MCF 10A (cell line): ENCODE data around the gene ZNF710. TPM values are rescaled to one million over a fixed set of nuclear protein-coding genes. Genes with fewer than 3 reads are reported as not detected.

Experiments
- BruUV-seq: library from RNA; stranded (reverse); fragments of 400-500 nt; replicated peaks from 2 replicates; lab custom pipeline; 2021; lab: Mats Ljungman, UMichigan
- CTCF ChIA-PET: fragments of 300-600 bp; sonication (Branson Sonifier 250); formaldehyde crosslinking; extraction: SDS; loops from one replicate; lab custom pipeline; 2021; ENCODE audit warnings: antibody characterized with exemption, inconsistent platforms; lab: Yijun Ruan, JAX
- POLR2A ChIA-PET: fragments of 300-600, 350-650 bp; sonication (Branson Sonifier 250); formaldehyde crosslinking; extraction: SDS; loops from one replicate; lab custom pipeline; 2020; ENCODE audit warnings: antibody characterized with exemption, inconsistent platforms; lab: Yijun Ruan, JAX
- DNase-seq: peaks from one replicate; pipeline ENCODE4 v3.0.0-alpha.2; 2018; ENCODE audit not compliant: unreplicated experiment
- H3K27ac Mint-ChIP-seq: one replicate; pipeline ENCODE4 v1.8.0; 2022; ENCODE audit warnings: mild to moderate bottlenecking, low read depth, mixed read lengths; ENCODE audit not compliant: unreplicated experiment
- H3K27me3 Mint-ChIP-seq: one replicate; pipeline ENCODE4 v1.8.0; 2022; ENCODE audit warnings: mixed read lengths; ENCODE audit not compliant: insufficient read depth, unreplicated experiment
- H3K36me3 Mint-ChIP-seq: one replicate; pipeline ENCODE4 v1.8.0; 2022; ENCODE audit warnings: mild to moderate bottlenecking, moderate library complexity, mixed read lengths; ENCODE audit not compliant: insufficient read depth, unreplicated experiment
- H3K4me1 Mint-ChIP-seq: one replicate; pipeline ENCODE4 v1.8.0; 2022; ENCODE audit warnings: mixed read lengths; ENCODE audit not compliant: insufficient read depth, unreplicated experiment
- H3K4me3 Mint-ChIP-seq: one replicate; pipeline ENCODE4 v1.8.0; 2022; ENCODE audit warnings: mild to moderate bottlenecking, moderate library complexity, mixed read lengths; ENCODE audit not compliant: unreplicated experiment
- H3K9me3 Mint-ChIP-seq: one replicate; pipeline ENCODE4 v1.8.0; 2022; ENCODE audit warnings: mixed read lengths; ENCODE audit not compliant: unreplicated experiment
- intact Hi-C: fragments of 100-400 bp; cut with micrococcal nuclease; formaldehyde crosslinking; loops from 2 replicates; pipeline ENCODE4 v1.14.1; 2022
- total RNA-seq: library from RNA; stranded (reverse); gene quantifications from 2 replicates; pipeline ENCODE4 v1.2.3, GENCODE V29; 2022
- TF ChIP-seq, protein P1 (sequence below): fragments of 200-600 bp; IDR thresholded peaks from one replicate; pipeline ENCODE4 v1.8.0; 2022; ENCODE audit warnings: antibody characterized with exemption, mild to moderate bottlenecking; ENCODE audit not compliant: unreplicated experiment

ZNF710 gene
- total RNA-seq, 1 experiment from 2014 or later: 27.3 TPM

DNA sequence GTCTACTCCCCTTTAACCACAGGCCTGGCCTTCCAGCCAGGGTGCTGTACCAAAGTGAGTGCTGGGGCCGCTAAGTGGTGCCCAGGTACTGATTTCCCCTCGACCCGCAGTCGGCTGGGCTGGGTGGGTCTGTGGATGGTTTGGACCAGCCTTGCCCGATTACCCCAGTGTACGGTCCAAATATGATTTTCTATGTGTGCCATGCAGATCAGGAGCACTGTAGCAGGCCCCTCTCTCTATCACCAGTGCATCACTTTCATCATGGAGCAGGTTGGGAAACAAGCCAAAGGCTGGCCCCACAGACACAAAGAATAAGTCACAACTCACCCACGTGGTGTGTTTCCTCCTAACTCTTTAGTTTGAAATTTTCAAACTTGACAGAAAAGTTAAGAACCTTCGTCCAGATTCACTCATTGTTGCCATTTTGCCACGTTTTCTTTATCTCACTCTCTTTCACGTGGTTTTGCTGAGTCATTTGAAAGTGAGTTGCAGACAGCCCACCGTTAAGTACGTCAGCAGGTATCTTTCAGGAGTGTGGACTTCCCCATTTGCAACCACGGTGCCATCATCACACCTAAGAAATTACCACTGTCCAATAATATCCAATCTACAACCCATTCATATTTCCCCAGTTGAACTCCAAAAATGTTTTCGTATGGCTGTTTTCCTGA lies 37.0 kb downstream of the ZNF710 start:
- peaks cover 64% of the 10 kb centered on the region for H3K4me1 Mint-ChIP-seq
- H3K4me3 Mint-ChIP-seq: no peak overlapping the region
- intact Hi-C loops: no loop called here
- peak overlapping the region; percentile 47 for H3K27ac Mint-ChIP-seq
- CTCF ChIA-PET: no interaction called here
- peak; percentile 62 for DNase-seq
- TF ChIP-seq, protein P1, sequence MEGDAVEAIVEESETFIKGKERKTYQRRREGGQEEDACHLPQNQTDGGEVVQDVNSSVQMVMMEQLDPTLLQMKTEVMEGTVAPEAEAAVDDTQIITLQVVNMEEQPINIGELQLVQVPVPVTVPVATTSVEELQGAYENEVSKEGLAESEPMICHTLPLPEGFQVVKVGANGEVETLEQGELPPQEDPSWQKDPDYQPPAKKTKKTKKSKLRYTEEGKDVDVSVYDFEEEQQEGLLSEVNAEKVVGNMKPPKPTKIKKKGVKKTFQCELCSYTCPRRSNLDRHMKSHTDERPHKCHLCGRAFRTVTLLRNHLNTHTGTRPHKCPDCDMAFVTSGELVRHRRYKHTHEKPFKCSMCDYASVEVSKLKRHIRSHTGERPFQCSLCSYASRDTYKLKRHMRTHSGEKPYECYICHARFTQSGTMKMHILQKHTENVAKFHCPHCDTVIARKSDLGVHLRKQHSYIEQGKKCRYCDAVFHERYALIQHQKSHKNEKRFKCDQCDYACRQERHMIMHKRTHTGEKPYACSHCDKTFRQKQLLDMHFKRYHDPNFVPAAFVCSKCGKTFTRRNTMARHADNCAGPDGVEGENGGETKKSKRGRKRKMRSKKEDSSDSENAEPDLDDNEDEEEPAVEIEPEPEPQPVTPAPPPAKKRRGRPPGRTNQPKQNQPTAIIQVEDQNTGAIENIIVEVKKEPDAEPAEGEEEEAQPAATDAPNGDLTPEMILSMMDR: no peak
- H3K9me3 Mint-ChIP-seq: no peaks in the 10 kb centered on the region
- POLR2A ChIA-PET: interaction anchor here (0.8 kb wide), 1 partner anchor 464 kb away, joined by 3 read pairs; no protein-coding TSS in a partner anchor
- H3K36me3 Mint-ChIP-seq: peaks cover 18% of the 10 kb centered on the region
- no TSS peak for BruUV-seq
- no peaks in the 10 kb centered on the region for H3K27me3 Mint-ChIP-seq

- no TSS peak for BruUV-seq
- H3K36me3 Mint-ChIP-seq: peaks cover 18% of the 10 kb centered on the region
- TF ChIP-seq, protein P1: no peak
- ChIA-PET CTCF (no interaction called here), POLR2A (interaction anchor here (0.6 kb wide), 1 partner anchor 127 kb away, joined by 3 read pairs; no protein-coding TSS in a partner anchor)
- no peaks in the 10 kb centered on the region for H3K9me3 Mint-ChIP-seq
- DNase-seq: peak; percentile 85
- H3K4me3 Mint-ChIP-seq: no peak overlapping the region
- H3K27ac Mint-ChIP-seq: peak overlapping the region; percentile 47
- no peaks in the 10 kb centered on the region for H3K27me3 Mint-ChIP-seq
- intact Hi-C loops: no loop called here
- peaks cover 62% of the 10 kb centered on the region for H3K4me1 Mint-ChIP-seq
Measured at GRCh38 chr15:90038632-90039095, 37.5 kb downstream of the ZNF710 start.

- no peak for DNase-seq
- CTCF ChIA-PET: interaction anchor here (0.7 kb wide), 1 partner anchor 143 kb away, joined by 3 read pairs; no protein-coding TSS in a partner anchor
- H3K9me3 Mint-ChIP-seq: no peaks in the 10 kb centered on the region
- H3K36me3 Mint-ChIP-seq: peaks cover 18% of the 10 kb centered on the region
- H3K27me3 Mint-ChIP-seq: no peaks in the 10 kb centered on the region
- TF ChIP-seq, protein P1: no peak
- BruUV-seq: no TSS peak
- H3K27ac Mint-ChIP-seq: no peak overlapping the region
- H3K4me3 Mint-ChIP-seq: no peak overlapping the region
- POLR2A ChIA-PET: interaction anchor here (3.1 kb wide), 1 partner anchor 35 kb away, joined by 11 read pairs; no protein-coding TSS in a partner anchor
- intact Hi-C loops: no loop called here
- peaks cover 53% of the 10 kb centered on the region for H3K4me1 Mint-ChIP-seq
Measured at GRCh38 chr15:90039996-90040395, 38.9 kb downstream of the ZNF710 start.

GRCh38 chr15:90040618-90041017 lies 39.5 kb downstream of the ZNF710 start:
- intact Hi-C loops: no loop called here
- Mint-ChIP-seq H3K36me3 (peaks cover 18% of the 10 kb centered on the region), H3K9me3 (no peaks in the 10 kb centered on the region), H3K27me3 (no peaks in the 10 kb centered on the region), H3K27ac (no peak overlapping the region), H3K4me3 (no peak overlapping the region), H3K4me1 (peaks cover 53% of the 10 kb centered on the region)
- CTCF ChIA-PET: no interaction called here
- POLR2A ChIA-PET: interaction anchor here (3.1 kb wide), 1 partner anchor 36 kb away, joined by 11 read pairs; no protein-coding TSS in a partner anchor
- DNase-seq: no peak
- TF ChIP-seq, protein P1: no peak
- BruUV-seq: no TSS peak
